HEK293 (cell line): ENCODE measurements around the gene SREBF2.
A peak's percentile ranks its signal among the peaks of the same experiment; 100 is the strongest.

Source experiments
- CTCF ChIA-PET: fragments of 350-600 bp; formaldehyde crosslinking; extraction: SDS; loops from one replicate; lab custom pipeline; 2021; ENCODE audit warnings: antibody characterized with exemption; lab: Yijun Ruan, JAX
- POLR2A ChIA-PET: fragments of 300-600 bp; formaldehyde crosslinking; extraction: SDS; loops from one replicate; lab custom pipeline; 2020; ENCODE audit warnings: antibody characterized with exemption, inconsistent platforms; lab: Yijun Ruan, JAX
- H3K27ac ChIP-seq: fragments of 200-500 bp; sonication (Bioruptor generic); 2 replicates; pipeline ENCODE4 v1.5.1; 2014; ENCODE audit warnings: low read depth, low read length, control low read depth, inconsistent platforms; ENCODE audit errors: extremely low read depth
- H3K36me3 ChIP-seq, 2 experiments: fragments of 200-500 bp in 1 of 2; sonication (Bioruptor generic) in 1 of 2; 1 replicate in 1 of 2; 2 replicates in 1 of 2; pipeline ENCODE4 v1.5.1; 2014 to 2017; ENCODE audit warnings: inconsistent platforms in 2 of 2, low read length in 2 of 2; ENCODE audit not compliant: control insufficient read depth in 2 of 2, insufficient read depth in 1 of 2
- H3K4me1 ChIP-seq: fragments of 200-500 bp; sonication (Bioruptor generic); 2 replicates; pipeline ENCODE4 v1.5.1; 2014; ENCODE audit warnings: mild to moderate bottlenecking, low read length, inconsistent platforms; ENCODE audit not compliant: control insufficient read depth, insufficient read depth
- H3K4me3 ChIP-seq: 2 replicates; pipeline ENCODE4 v1.5.1; 2011; ENCODE audit warnings: low read depth, mild to moderate bottlenecking, control low read depth, low read length, moderate library complexity
- H3K9me3 ChIP-seq: fragments of 200-500 bp; sonication (Bioruptor generic); 2 replicates; pipeline ENCODE4 v1.5.1; 2014; ENCODE audit warnings: low read depth, low read length, inconsistent platforms; ENCODE audit not compliant: control insufficient read depth, insufficient read depth
- GLIS2 ChIP-seq: fragments of 450-650 bp; formaldehyde crosslinking; IDR thresholded peaks from 2 replicates; pipeline ENCODE4 v1.5.1; 2016; ENCODE audit warnings: missing biosample characterization, missing genetic modification characterization
- PATZ1 ChIP-seq: fragments of 450-650 bp; formaldehyde crosslinking; IDR thresholded peaks from 2 replicates; pipeline ENCODE4 v1.5.1; 2016; ENCODE audit warnings: missing biosample characterization, missing genetic modification characterization
- ZBTB20 ChIP-seq: fragments of 450-650 bp; formaldehyde crosslinking; IDR thresholded peaks from 2 replicates; pipeline ENCODE4 v1.5.1; 2016; ENCODE audit warnings: missing biosample characterization, missing genetic modification characterization
- ZBTB48 ChIP-seq: fragments of 450-650 bp; formaldehyde crosslinking; IDR thresholded peaks from 2 replicates; pipeline ENCODE4 v1.5.1; 2016; ENCODE audit warnings: missing biosample characterization, missing genetic modification characterization
- ZFHX2 ChIP-seq: fragments of 450-650 bp; formaldehyde crosslinking; conservative IDR thresholded peaks from 2 replicates; pipeline ENCODE4 v1.5.1; 2016; ENCODE audit warnings: missing biosample characterization, missing genetic modification characterization
- ZNF133 ChIP-seq: fragments of 450-650 bp; formaldehyde crosslinking; IDR thresholded peaks from 2 replicates; pipeline ENCODE4 v1.5.1; 2016; ENCODE audit warnings: missing biosample characterization, missing genetic modification characterization
- ZNF169 ChIP-seq: fragments of 450-650 bp; formaldehyde crosslinking; IDR thresholded peaks from 2 replicates; pipeline ENCODE4 v1.5.1; 2016; ENCODE audit warnings: missing biosample characterization, missing genetic modification characterization
- ZNF280C ChIP-seq: fragments of 450-650 bp; formaldehyde crosslinking; IDR thresholded peaks from 2 replicates; pipeline ENCODE4 v1.5.1; 2016; ENCODE audit warnings: missing biosample characterization, missing genetic modification characterization
- ZNF518A ChIP-seq: fragments of 450-650 bp; formaldehyde crosslinking; conservative IDR thresholded peaks from 2 replicates; pipeline ENCODE4 v1.5.1; 2016; ENCODE audit warnings: low read depth, missing biosample characterization, missing genetic modification characterization
- ZNF555 ChIP-seq: fragments of 450-650 bp; formaldehyde crosslinking; conservative IDR thresholded peaks from 2 replicates; pipeline ENCODE4 v1.5.1; 2017; ENCODE audit warnings: missing biosample characterization, mild to moderate bottlenecking, missing genetic modification characterization, inconsistent platforms
- ZNF623 ChIP-seq: fragments of 450-650 bp; formaldehyde crosslinking; IDR thresholded peaks from 2 replicates; pipeline ENCODE4 v1.5.1; 2016; ENCODE audit warnings: missing biosample characterization, missing genetic modification characterization
- ZNF707 ChIP-seq: fragments of 450-650 bp; formaldehyde crosslinking; IDR thresholded peaks from 2 replicates; pipeline ENCODE4 v1.5.1; 2016; ENCODE audit warnings: missing biosample characterization, missing genetic modification characterization

The SREBF2 gene

DNA sequence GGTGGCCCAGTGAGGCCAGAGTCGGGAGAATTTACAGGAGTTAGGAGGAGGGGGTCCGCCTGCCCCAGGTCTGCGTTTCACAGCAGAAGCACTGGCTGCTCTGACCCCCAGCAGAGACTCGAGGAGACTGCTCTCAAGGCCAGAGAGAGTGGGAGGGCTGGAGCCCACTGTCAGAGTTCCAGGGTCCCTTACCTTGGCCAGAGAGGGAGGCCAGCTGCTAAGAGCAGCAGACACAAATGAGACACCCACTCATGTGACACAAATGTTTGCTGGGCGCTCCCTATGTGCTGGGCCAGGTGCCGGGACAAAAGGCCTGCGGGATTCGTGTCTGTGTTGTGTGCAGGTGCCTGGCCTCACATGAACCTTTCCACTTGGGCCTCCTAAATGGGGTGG lies 96.5 kb downstream of the SREBF2 start (continued):
- TF ChIP-seq ZNF623 (tag by site-specific recombination), result no peak
- TF ChIP-seq ZNF707 (tag by site-specific recombination), result no peak
- peak; percentile 81 for TF ChIP-seq ZBTB48 (tag by site-specific recombination)
- 0 out of 2 replicates have a peak, but pooled peaks have one; percentile 20 for TF ChIP-seq GLIS2
- TF ChIP-seq PATZ1 (tag by site-specific recombination), result peak; percentile 19; the same call in 1 of the 2 replicates
- TF ChIP-seq ZFHX2 (tag by site-specific recombination), result no peak
- no peak for TF ChIP-seq ZNF518A (tag by site-specific recombination)
- no peak for TF ChIP-seq ZNF133

GRCh38 chr22:41931701-41932269 lies 98.9 kb downstream of the SREBF2 start:
- Histone ChIP-seq H3K36me3 (peaks cover 9 to 46% of the 10 kb centered on the region in 2 experiments; a peak in 2 of 3 replicates), H3K27ac (peak overlapping the region; percentile 28; the same call in 1 of the 2 replicates), H3K9me3 (no peaks in the 10 kb centered on the region), H3K4me3 (no peak overlapping the region), H3K4me1 (no peaks in the 10 kb centered on the region; the same call in 1 of the 2 replicates)
- ChIA-PET POLR2A (no interaction called here), CTCF (interaction anchor here (0.5 to 1.1 kb wide), 3 partner anchors 16 to 253 kb away, joined by 3 to 5 read pairs (median 3); no protein-coding TSS in a partner anchor)
- no peak for TF ChIP-seq ZNF555 (tag by site-specific recombination)
- peak; percentile 79 for TF ChIP-seq ZBTB48 (tag by site-specific recombination)

DNA sequence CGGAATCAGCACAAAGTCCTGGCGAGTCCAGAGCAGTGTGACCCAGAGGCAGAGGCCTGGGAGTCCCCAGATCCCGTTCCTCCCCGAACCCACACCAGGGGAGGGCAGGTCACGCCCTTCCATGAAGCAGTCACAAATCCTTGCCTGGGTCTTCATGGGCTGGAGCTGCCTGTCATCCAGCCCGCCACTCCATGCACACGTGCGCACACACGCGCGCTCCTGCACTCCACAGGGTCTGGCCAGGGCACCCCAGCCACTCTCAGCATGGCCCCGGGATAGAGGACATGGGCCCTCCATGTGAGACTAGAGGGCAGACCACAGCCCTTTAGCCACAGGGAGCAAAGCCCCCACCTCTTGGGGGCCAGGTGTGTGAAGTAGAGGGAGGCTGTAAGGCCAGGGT lies 99.4 kb downstream of the SREBF2 start:
- no peaks in the 10 kb centered on the region; the same call in 1 of the 2 replicates for H3K4me1 ChIP-seq

More for the DNA sequence above, 99.4 kb downstream of the SREBF2 start:
- Histone ChIP-seq H3K27ac (peak overlapping the region; percentile 28; the same call in 1 of the 2 replicates), H3K4me3 (no peak overlapping the region), H3K9me3 (no peaks in the 10 kb centered on the region), H3K36me3 (peaks cover 14 to 52% of the 10 kb centered on the region in 2 experiments; a peak in 2 of 3 replicates)
- CTCF ChIA-PET, result interaction anchor here (0.5 to 0.8 kb wide), 2 partner anchors 236 to 238 kb away, joined by 3 read pairs; no protein-coding TSS in a partner anchor
- no peak for TF ChIP-seq ZNF280C (tag by site-specific recombination)
- 0 out of 2 replicates have a peak, but pooled peaks have one; percentile 17 for TF ChIP-seq ZBTB20 (tag by site-specific recombination)
- no peak for TF ChIP-seq ZNF169
- POLR2A ChIA-PET, result no interaction called here
